CD4-positive, alpha-beta T cell treated with Interleukin-17A for 1 hour (primary cell): Measurements from ENCODE around the gene LCN12.

Experiments used
- DNase-seq: peaks from one replicate; pipeline ENCODE4 v3.0.0-alpha.2; 2020

Gene LCN12, protein sequence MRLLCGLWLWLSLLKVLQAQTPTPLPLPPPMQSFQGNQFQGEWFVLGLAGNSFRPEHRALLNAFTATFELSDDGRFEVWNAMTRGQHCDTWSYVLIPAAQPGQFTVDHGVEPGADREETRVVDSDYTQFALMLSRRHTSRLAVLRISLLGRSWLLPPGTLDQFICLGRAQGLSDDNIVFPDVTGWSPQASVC

DNA sequence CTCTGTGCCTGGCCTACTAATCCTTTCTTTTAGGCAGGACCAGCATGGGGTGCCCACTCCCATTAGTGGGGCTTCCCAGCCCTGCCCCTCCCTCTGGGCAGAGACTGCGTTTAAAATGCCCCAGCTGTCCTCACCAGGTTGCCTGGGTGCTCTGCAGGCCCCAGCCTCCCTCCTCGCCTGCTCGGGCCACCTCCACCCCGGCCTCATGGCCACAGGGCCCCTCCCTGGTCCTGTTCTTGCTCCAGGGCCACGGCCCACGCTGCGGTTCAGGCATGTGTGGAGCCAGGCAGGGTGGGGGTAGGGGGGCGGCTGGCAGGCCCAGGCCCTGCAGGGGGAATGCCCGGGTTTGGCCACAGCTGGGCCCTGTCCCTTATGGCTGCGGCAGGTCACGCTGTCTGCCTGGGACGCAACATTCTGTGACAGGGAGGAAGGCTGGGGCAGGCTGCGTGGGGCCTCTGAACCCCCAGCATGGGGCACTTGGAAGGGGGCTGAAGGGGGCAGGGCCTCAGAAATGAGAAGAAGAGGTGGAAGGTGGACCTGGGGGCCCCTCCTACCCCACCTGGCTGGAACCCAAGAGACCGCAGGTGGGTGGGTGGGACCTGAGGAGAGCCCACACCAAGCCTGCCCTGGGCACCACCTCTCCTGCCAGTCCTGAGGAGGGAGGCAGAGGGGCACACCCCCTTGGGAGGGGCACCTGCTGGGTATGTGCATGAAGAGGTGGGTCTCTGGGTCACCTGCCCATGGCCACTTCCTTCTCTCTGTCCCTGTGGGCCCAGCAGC, at the start of gene LCN12:
LCN12 (plus strand) TSS at position 733 of the 780 bp plus-strand sequence. CDS start 55 bp downstream, outside the sequence.
- DNase-seq = no peak

DNA sequence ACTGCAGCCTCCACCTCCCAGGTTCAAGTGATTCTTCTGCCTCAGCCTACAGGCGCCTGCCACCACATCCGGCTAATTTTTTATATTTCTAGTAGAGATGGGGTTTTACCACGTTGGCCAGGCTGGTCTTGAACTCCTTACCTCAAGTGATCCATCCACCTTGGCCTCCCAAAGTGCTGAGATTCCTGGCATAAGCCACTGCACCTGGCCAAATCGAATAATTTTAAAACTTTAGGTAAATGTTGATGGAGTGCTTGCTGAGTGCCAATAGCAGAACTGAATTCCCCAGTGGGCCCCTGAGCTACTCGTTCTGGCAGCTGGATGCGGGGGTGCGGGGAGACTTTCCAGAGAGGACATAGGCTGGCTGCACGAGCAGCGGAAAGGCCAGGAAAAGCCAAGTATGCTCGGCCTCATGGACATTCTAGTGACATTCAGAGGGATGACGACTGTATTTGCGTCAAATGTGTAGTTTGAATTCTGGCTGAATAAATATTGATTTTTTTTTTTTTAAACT, 49.0 kb upstream of the LCN12 start:
- DNase-seq = peak; percentile 55

DNA sequence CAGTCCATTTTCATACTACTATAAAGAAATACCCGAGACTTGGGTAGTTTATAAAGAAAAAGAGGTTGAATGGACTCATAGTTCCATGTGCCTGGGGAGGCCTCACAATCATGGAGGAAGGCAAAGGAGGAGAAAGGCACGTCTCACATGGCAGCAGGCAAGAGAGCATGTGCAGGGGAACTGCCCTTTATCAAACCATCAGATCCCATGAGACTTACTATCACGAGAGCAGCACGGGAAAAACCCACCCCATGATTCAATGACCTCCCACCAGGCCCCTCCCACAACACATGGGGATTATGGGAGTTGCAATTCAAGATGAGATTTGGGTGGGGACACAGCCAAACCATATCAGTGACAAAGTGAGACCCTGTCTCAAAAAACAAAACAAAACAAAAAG, 45.8 kb upstream of the LCN12 start:
- DNase-seq = no peak

DNA sequence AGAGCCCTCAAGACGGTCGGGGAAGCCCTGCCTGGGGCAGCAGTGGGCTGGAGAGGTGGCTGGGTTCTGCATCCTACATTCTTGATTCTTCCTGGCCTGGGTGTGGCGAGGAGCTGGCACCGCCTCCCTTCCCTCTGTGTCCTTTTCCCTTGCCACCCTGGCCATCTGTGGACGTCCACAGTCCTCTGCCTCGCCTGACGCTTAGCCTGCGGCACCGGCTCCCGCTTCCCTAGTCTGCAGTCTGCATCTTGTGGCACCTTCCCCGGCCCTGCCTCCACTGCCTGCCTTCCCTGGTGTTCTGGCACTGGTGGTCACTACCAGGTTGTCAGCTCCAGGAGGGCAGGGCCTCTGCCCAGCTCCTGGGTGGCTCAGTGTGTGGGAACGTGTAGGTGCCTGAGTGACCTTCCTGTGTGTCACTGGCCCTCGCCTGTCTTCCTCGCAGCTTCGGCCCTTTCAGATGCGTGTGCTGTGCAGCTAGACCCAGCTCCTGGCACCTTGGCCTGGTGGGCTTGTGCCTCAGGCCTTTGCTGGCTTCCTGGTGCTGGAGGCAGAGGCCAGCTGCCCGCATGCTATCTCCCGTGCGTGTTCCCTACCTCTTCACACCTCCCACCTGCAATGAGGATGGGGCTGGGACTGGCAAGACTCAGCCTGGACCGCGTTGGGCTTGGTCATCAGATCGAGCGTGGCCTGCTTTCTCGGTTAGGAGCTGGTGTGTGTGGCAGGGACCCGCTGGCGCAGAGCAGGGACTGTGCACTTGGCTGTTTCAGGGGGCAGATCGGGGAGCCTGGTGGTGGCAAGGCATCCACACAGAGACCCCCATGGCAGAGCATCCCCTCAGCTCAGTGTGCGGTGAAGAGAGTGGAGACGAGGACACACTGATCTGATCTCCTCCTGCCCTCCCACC, 44.8 kb upstream of the LCN12 start:
- DNase-seq = no peak

DNA sequence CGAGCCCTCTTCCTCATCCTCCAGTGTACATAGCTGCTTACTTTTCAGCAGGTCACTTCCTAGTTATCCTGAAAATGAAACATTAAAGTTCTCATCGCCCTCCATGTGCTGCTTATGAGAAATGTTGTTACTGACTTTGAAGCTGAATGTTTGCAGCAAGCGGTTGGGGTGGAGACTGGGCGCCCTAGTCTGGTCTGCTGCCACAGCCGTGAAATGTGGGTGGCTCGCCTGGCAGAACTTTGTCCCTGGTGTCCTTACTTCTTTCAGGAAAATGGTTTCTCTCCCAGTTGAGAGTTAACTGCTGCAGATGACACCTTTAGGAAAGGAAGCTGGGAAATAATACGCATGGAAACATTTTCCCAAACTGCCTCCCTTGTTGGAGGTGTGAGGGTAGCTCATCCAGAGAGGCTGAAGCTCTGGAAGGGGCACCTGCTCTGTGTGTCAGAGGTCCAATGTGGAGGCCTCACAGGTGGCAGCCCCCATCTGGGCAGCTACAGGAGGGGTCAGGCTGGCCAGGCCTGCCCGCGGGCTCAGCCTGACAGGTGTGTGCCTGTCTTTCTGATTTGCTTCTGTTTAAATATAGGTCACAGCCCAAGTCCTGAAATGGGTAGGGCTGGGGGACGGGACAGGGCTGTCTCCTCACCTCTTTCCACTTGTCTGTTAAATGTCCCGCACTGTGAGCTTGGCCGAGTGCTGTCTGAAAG, 41.7 kb upstream of the LCN12 start:
- no peak for DNase-seq

DNA sequence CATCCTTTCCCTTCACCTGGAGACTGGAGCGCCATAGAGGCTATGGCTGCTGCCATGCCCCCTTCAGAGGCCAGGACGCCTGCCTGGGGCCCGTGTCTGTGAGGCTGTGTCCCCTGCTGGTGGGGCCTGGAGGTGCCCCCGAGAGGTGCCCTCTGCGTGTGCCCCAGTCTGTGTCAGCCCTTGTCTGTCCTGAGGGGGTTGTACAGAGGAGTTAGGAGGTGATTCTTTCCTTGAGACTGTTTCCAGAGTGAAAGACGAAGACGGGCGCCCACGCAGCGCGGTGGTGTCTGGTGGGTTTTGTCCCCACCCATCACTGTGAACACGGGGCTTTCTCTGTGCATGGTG, 41.2 kb upstream of the LCN12 start:
- no peak for DNase-seq

DNA sequence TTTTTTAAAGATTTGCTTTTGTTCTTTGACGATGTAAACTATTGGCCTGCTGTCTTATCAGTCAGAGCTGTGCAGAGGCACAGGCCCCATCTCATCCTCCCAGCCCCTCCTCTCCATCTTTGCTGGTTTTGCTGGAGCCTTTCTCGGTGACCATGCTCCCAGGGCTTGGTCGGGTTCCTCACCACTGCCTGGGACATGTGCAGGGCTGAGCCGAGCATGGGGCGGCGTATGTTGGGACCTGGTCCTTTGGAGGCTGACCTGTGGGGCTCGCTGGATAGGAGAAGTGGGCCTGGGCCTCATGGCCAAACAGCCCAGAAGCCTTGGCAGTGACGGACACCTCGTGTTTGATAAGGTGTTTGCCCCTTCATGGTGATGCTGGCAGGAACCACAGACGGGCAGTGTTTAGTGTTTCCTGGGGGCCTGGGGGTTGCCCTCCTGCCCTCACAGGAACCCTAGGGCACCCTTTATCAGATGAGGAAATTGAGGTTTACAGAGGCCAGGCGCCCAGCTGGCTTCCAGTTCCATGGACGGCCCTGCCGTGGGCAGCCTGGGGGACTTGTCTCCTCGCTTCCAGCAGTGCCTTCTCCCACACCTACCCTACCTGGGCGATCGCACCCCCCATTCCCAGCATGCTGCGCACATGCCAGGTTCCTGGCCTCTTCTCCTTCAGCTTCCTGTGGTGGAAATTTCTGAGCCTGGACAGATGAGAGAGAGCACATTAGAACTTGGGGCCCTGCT, 38.2 kb upstream of the LCN12 start:
- DNase-seq = no peak

DNA sequence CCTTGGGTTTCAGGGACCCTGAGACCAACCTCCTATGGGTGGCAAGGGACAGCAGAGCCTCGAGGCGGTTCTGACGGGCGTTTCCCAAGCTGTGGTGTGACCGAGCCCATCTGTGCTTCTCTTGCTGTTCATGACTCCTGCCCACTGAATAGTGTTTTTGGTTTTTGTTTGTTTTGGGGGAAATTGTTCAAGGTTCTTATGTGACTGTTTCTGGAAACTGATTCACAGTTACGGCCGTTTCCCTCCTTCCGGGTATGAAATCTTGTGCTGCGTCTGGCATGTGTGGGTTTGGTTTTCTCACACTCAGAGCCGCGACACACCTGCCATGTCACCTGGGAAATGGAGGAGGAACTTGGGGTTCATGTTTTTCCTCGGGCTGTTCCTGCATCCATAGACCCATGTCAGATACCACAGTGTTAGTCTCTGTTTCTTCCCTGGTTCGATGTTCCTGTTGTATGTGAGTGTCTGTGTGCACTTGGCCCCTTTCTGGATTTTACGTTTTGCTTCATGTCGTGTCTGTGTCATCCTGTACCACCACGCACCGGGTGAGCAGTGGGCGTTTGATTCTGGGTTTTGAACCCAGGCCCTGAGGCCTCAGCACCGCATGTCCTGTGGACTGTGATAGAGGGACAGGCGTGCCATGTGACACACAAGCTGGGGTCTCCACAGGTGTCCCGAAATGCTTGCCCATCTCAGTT, 36.3 kb upstream of the LCN12 start:
- no peak for DNase-seq

DNA sequence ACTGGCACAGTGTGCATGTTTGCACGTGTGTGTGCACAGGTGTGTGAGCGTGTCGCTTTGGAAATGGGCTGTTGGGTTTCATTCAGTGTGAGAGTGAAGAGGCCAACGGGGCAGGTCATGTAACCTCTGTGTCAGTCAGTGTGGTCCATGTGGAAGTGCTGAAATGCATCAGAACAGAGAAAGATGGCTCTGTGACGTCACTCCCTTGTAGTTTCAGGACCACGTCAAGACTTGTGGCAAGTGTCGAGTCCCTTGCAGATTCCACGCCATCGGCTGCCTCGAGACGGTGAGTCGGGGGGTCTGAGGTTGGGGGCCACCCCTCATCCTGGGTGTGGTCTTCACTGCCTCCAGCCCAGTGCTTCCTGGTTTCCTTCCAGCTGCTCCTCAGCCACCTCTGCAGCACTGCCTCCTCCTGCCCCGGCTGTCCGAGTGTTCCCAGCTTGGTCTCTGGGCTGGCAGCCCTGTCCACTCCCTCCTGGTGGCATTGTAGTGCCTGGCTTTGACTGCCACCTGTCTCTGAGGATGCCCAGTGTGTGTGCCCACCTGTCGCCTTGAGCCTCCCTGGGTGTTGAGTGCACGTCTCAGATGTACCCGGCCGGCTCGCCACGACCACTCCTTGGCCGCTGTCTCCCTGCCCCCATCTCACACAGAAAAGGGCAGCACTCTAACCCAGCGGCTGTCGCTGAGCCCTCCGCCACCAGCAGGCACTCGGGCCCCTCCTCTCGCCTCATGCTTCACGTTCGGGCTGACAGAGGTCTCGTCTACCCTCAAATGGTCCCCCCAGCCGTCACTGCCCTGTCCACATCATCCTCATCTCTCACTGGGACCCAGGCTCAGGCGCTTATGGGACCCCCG, 35.5 kb upstream of the LCN12 start:
- DNase-seq = no peak

DNA sequence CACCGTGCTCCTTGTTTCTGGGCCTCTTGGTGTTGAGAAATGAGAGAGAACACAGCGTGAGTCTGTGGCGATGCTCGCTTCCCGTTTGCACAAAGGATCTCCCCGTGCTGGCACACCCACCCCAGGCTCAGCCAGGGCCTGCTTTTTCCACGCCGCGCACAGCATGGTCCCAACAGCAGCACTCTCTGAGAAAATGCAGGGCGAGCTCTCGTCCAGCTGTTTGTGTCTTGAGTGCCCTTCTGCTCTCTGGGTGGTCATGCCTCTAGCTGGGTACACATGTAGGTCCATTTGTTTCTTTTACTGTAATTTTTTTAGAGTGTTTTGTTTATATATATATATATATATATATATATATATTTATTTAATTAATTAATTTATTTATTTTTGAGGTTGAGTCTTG, 34.2 kb upstream of the LCN12 start:
- DNase-seq = no peak

DNA sequence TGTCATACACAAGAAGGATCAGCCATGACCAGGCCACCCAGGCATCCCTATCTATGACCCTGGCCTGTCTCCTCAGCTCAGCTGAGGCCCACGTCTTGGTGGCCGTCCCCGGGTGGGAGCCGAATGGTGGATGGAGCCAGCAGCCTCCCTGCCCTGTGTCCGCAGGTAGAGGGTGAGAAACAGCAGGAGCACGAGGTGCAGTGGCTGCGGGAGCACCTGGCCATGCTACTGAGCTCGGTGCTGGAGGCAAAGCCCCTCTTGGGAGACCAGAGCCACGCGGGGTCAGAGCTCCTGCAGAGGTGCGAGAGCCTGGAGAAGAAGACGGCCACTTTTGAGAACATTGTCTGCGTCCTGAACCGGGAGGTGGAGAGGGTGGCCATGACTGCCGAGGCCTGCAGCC, 32.0 kb upstream of the LCN12 start:
- DNase-seq = no peak

DNA sequence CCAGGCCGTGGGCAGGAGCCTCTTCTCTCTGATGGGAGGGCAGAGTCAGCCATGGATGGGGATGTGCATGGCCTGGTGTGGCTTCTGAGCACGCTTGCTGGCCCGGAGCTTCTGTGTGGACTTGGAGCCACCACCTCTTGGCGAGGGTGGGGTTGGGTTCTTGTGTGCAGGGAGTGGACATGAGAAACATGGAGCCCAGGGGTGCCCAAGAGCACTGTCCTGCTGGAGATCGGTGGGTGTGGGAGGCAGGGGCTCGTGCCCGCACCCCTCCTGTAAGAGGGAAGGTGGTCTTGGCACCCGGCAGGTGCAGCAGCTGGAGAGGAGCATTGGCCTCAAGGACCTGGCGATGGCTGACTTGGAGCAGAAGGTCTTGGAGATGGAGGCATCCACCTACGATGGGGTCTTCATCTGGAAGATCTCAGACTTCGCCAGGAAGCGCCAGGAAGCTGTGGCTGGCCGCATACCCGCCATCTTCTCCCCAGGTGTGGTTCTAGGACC, 31.3 kb upstream of the LCN12 start:
- no peak for DNase-seq

DNA sequence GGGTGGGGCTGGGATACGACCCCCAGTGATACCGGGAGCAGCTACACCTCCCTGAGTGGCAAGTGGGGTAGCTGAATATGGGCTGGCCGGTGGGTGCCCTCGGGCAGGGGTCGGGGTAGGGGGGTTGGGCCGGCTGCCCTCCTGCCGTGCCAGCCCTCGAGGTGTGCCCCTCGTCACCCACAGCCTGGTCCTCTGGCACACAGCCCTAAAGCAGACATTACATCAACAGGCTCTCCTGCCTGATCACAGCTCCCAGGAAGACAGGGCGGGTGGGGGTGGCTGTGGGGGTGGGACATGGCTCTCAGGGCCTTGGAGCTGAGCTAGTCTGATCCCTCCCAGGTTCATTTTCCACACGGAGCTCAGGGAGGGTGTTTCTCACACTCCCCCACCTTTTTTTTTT, 30.8 kb upstream of the LCN12 start:
- no peak for DNase-seq

DNA sequence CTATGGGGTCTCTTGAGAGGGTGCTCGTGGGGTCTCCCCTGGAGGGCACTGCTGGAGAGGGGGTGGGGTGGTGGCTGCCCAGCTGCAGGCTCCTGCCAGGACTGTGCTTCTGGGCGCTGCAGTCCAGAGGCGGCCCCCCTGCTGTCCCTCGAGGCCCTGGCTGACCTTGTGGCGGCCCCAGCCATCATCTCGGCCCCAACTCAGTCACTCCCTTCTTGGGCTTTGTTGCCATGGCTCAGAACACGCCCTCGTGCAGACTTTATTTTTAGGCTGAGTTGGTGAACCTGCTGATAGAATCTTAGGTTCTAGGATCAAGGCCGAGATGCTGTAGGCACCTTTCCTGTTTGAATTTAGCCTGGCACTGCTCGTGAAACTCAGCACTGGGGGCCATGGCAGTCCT, 30.4 kb upstream of the LCN12 start:
- DNase-seq = no peak

DNA sequence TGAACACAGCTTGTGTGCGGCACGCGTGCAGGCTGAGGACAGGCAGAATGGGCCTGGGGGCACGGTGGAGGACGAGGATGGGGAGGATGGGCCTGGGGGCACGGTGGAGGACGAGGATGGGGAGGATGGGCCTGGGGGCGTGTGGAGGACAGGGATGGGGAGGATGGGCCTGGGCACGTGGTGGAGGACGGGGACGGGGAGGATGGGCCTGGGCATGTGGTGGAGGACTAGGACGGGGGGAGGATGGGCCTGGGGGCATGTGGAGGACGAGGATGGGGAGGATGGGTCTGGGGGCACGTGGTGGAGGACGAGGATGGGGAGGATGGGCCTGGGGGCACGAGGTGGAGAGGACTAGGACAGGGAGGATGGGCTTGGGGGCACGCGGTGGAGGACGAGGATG, 29.5 kb upstream of the LCN12 start:
- DNase-seq = no peak

DNA sequence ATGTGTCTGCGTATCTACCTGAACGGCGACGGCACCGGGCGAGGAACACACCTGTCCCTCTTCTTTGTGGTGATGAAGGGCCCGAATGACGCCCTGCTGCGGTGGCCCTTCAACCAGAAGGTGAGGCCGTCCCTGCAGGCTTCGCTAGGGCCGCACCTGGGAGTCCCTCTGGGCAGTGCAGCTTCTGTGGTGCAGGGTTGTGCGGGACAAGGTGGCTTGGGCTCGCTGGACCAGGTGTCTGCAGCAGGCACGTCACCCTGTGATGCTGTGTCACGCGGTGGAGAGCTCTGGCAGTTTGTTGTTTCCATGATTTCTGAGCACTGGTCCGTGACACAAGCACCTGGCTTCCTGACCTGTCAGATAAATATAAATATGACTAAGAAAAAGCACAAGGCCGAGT, 28.2 kb upstream of the LCN12 start:
- no peak for DNase-seq

DNA sequence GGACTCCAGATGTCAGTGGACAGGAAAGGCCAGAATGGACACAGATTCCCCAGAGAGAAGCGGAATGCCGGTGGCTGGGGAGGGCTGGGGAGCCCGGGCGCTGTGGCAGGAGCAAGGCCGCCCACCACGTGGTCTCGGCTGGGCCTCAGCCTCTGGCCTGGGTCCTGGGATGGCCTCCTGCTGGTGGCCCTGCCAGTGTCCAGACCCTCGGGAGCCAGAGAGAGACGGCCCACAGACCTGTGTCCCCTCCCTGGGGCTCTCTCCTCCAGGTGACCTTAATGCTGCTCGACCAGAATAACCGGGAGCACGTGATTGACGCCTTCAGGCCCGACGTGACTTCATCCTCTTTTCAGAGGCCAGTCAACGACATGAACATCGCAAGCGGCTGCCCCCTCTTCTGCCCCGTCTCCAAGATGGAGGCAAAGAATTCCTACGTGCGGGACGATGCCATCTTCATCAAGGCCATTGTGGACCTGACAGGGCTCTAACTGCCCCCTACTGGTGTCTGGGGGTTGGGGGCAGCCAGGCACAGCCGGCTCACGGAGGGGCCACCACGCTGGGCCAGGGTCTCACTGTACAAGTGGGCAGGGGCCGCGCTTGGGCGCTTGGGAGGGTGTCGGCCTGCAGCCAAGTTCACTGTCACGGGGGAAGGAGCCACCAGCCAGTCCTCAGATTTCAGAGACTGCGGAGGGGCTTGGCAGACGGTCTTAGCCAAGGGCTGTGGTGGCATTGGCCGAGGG, 26.5 kb upstream of the LCN12 start:
- no peak for DNase-seq

DNA sequence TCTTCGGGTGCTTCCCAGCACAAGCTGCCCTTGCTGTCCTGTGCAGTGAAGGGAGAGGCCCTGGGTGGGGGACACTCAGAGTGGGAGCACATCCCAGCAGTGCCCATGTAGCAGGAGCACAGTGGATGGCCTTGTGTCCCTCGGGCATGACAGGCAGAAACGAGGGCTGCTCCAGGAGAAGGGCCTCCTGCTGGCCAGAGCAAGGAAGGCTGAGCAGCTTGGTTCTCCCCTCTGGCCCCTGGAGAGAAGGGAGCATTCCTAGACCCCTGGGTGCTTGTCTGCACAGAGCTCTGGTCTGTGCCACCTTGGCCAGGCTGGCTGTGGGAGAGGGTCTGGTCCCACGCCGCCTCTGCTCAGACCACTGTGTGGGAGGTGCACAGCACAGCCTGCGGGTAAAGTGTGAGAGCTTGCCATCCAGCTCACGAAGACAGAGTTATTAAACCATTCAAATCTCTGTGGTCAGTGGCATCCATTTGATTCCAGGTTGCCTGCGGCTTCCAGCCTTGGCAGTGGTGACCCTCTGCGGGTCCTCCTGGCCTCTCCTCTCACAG, 25.8 kb upstream of the LCN12 start:
- no peak for DNase-seq

DNA sequence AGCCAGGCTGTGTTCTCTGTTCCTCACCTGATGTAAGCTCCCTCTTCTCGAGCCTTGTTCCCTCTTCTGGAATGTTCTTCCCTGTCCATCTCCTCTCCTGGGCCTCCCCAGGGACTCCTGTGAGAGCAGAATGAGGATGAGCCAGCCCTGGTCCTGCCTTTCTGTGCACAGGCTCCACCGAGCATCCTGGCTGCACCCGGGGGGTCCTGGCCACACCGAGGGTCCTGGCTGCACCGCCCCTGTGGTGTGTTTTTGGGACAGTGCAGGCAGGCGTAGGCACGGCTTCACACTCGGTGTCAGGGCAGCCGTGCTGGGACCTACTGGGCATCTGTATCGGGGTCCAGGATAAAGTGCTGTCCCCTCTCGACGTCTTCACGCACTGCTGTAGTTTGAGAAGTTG, 25.3 kb upstream of the LCN12 start:
- DNase-seq = no peak
